K562 (cell line): ENCODE data around the gene BCKDHB. TPM values are rescaled to one million over a fixed set of nuclear protein-coding genes. Genes with fewer than 3 reads are reported as not detected.

Experiments used
- HMG20A ChIP-seq: fragments of 450-650 bp; formaldehyde crosslinking; conservative IDR thresholded peaks from 2 replicates; pipeline ENCODE4 v1.4.0; 2020; ENCODE audit warnings: mild to moderate bottlenecking, mixed read lengths
- JUND ChIP-seq, 2 experiments: IDR thresholded peaks; 2 replicates in 1 of 2; 3 replicates in 1 of 2; pipeline ENCODE4 v1.6.1; 2011; ENCODE audit warnings: borderline replicate concordance in 2 of 2, low read depth in 2 of 2, low read length in 2 of 2, improper control_type of control experiment in 1 of 2, missing biosample characterization in 1 of 2, missing genetic modification characterization in 1 of 2, missing genetic modification reagents in 1 of 2
- KLF6 ChIP-seq: fragments of 250-450 bp; sonication (Bioruptor Pico); IDR thresholded peaks from 2 replicates; pipeline ENCODE4 v1.4.0; 2020; ENCODE audit warnings: mild to moderate bottlenecking, moderate library complexity, borderline replicate concordance
- MCM3 ChIP-seq: fragments of 450-650 bp; IDR thresholded peaks from 2 replicates; pipeline ENCODE4 v1.6.1; 2016
- TFAP4 ChIP-seq: sonication (generic); formaldehyde crosslinking; IDR thresholded peaks from 2 replicates; pipeline ENCODE4 v1.8.0; 2022; ENCODE audit warnings: missing genetic modification reagents, mild to moderate bottlenecking, moderate library complexity, borderline replicate concordance
- TSHZ1 ChIP-seq: fragments of 250-450 bp; sonication (Bioruptor Pico); IDR thresholded peaks from 2 replicates; pipeline ENCODE4 v1.4.0; 2020; ENCODE audit warnings: mild to moderate bottlenecking, moderate library complexity
- ZNF274 ChIP-seq: IDR thresholded peaks from 2 replicates; pipeline ENCODE4 v1.6.1; 2011; ENCODE audit warnings: low read depth, mild to moderate bottlenecking, low read length, moderate library complexity, borderline replicate concordance
- ZNF407 ChIP-seq: fragments of 450-650 bp; IDR thresholded peaks from 2 replicates; pipeline ENCODE4 v1.6.1; 2016; ENCODE audit warnings: low read depth
- ZNF76 ChIP-seq: fragments of 250-450 bp; sonication (Bioruptor Pico); IDR thresholded peaks from 2 replicates; pipeline ENCODE4 v1.4.0; 2020; ENCODE audit warnings: mild to moderate bottlenecking, moderate library complexity, borderline replicate concordance
- polyA plus RNA-seq, 8 experiments: library from polyadenylated mRNA; depleted of rRNA in 4 of 8; stranded (reverse) in 5 of 8; unstranded in 3 of 8; fragments of >200 nt; fragmentation: Nextera tagmentation in 2 of 8; fragmentation: Illumina TruSeq in 1 of 8; extraction: Ambion mirVana in 2 of 8; extraction: Trizol in 1 of 8; gene quantifications; 2 replicates each; pipeline versions ENCODE4 v1.2.1 to v1.2.3, GENCODE V29; 2011 to 2014; ENCODE audit warnings: inconsistent platforms in 1 of 8, missing spikeins in 1 of 8
- total RNA-seq, 7 experiments: library from RNA; depleted of rRNA in 6 of 7; stranded (reverse); fragments of >200 nt in 6 of 7; fragmentation: Illumina TruSeq in 2 of 7; extraction: Trizol in 2 of 7; gene quantifications; 2 replicates each; pipeline versions ENCODE4 v1.2.1 to v1.2.3, GENCODE V29; 2011 to 2021; ENCODE audit warnings: low replicate concordance in 1 of 7

BCKDHB gene
- total and polyA plus RNA-seq, 9 of the 15 experiments (the other 6 are each of a cell fraction or from before 2014, with no cell fraction given) = 4.1 to 23.7 (median 7.5) TPM

- TF ChIP-seq ZNF407 = no peak
- no peak for TF ChIP-seq MCM3
- TF ChIP-seq TSHZ1 (CRISPR knock-in tag) = no peak
- no peak for TF ChIP-seq HMG20A (CRISPR knock-in tag)
- TF ChIP-seq JUND (IDR thresholded peaks at IDR 0.05; ENCODE audit: borderline replicate concordance, low read depth, low read length) = no peak
- no peak for TF ChIP-seq JUND (tag; IDR thresholded peaks at IDR 0.05; ENCODE audit: borderline replicate concordance, low read depth, low read length)
- no peak for TF ChIP-seq ZNF274
- no peak for TF ChIP-seq ZNF76 (CRISPR knock-in tag)
- TF ChIP-seq TFAP4 (CRISPR knock-in tag) = no peak
- no peak for TF ChIP-seq KLF6 (CRISPR knock-in tag)
These were observed 79.6 kb downstream of the BCKDHB start (continued) for GRCh38 chr6:80186082-80186481.
